WTC11 (cell line): ENCODE data around the gene EFCAB12. TPM values are rescaled to one million over a fixed set of nuclear protein-coding genes. Genes with fewer than 3 reads are reported as not detected.

Source experiments
- ATAC-seq: fragments of 200-7000 bp; cut with Tn5 transposase; 2 replicates; pipeline ENCODE4 v1.10.0; 2021; ENCODE audit warnings: mild to moderate bottlenecking, moderate library complexity
- CTCF ChIA-PET: fragments of 300-600 bp; sonication (Branson Sonifier 250); formaldehyde crosslinking; loops from one replicate; lab custom pipeline; 2021; ENCODE audit warnings: antibody characterized with exemption; lab: Charles Lee
- POLR2A ChIA-PET: fragments of 350-600 bp; sonication (Branson Sonifier 250); formaldehyde crosslinking; loops from one replicate; lab custom pipeline; 2021; ENCODE audit warnings: antibody characterized with exemption; lab: Charles Lee
- DNase-seq: peaks from one replicate; pipeline ENCODE4 v3.0.0; 2021; ENCODE audit warnings: low spot score
- H3K27ac Mint-ChIP-seq: 2 replicates; pipeline ENCODE4 v1.8.0; 2021; ENCODE audit warnings: mixed read lengths
- H3K27me3 Mint-ChIP-seq: 2 replicates; pipeline ENCODE4 v1.8.0; 2021; ENCODE audit warnings: low read depth, mild to moderate bottlenecking, moderate library complexity, mixed read lengths
- H3K36me3 Mint-ChIP-seq: 2 replicates; pipeline ENCODE4 v1.8.0; 2021; ENCODE audit warnings: mixed read lengths
- H3K4me1 Mint-ChIP-seq: 2 replicates; pipeline ENCODE4 v1.8.0; 2022; ENCODE audit warnings: mixed read lengths
- H3K4me3 Mint-ChIP-seq: 2 replicates; pipeline ENCODE4 v1.8.0; 2021; ENCODE audit warnings: mild to moderate bottlenecking, moderate library complexity, mixed read lengths
- H3K9me3 Mint-ChIP-seq: 2 replicates; pipeline ENCODE4 v1.8.0; 2021; ENCODE audit warnings: mixed read lengths
- ATF1 ChIP-seq: sonication (generic); formaldehyde crosslinking; IDR thresholded peaks from 2 replicates; pipeline ENCODE4 v1.8.1; 2023; ENCODE audit warnings: mild to moderate bottlenecking, moderate library complexity, missing genetic modification reagents
- ATF6 ChIP-seq: sonication (generic); formaldehyde crosslinking; IDR thresholded peaks from 2 replicates; pipeline ENCODE4 v1.8.1; 2023; ENCODE audit warnings: mild to moderate bottlenecking, missing genetic modification reagents
- CTCF ChIP-seq: fragments of 200-600 bp; IDR thresholded peaks from 2 replicates; pipeline ENCODE4 v1.8.0; 2022; ENCODE audit warnings: antibody characterized with exemption
- E2F4 ChIP-seq: sonication (generic); formaldehyde crosslinking; IDR thresholded peaks from 2 replicates; pipeline ENCODE4 v1.8.1; 2022; ENCODE audit warnings: low read depth, mild to moderate bottlenecking, moderate library complexity, missing genetic modification reagents, borderline replicate concordance
- E2F5 ChIP-seq: sonication (generic); formaldehyde crosslinking; IDR thresholded peaks from 2 replicates; pipeline ENCODE4 v1.8.1; 2022; ENCODE audit warnings: mild to moderate bottlenecking, moderate library complexity, missing genetic modification reagents
- ERG ChIP-seq: fragments of 250-450 bp; sonication (Bioruptor Pico); IDR thresholded peaks from 2 replicates; pipeline ENCODE4 v1.8.0; 2021; ENCODE audit warnings: mild to moderate bottlenecking
- FOXK1 ChIP-seq: sonication (generic); formaldehyde crosslinking; IDR thresholded peaks from 2 replicates; pipeline ENCODE4 v1.8.0; 2022; ENCODE audit warnings: mild to moderate bottlenecking, moderate library complexity, missing genetic modification reagents
- FOXP1 ChIP-seq: sonication (generic); formaldehyde crosslinking; IDR thresholded peaks from 2 replicates; pipeline ENCODE4 v1.8.0; 2022; ENCODE audit warnings: missing genetic modification reagents, mild to moderate bottlenecking, moderate library complexity, borderline replicate concordance
- GRHL2 ChIP-seq: fragments of 250-450 bp; sonication (Bioruptor Pico); IDR thresholded peaks from 2 replicates; pipeline ENCODE4 v1.8.0; 2022; ENCODE audit warnings: mild to moderate bottlenecking, moderate library complexity; ENCODE audit not compliant: insufficient replicate concordance, severe bottlenecking
- KAT7 ChIP-seq: sonication (generic); formaldehyde crosslinking; IDR thresholded peaks from 2 replicates; pipeline ENCODE4 v1.8.1; 2023; ENCODE audit warnings: missing genetic modification reagents, mild to moderate bottlenecking, borderline replicate concordance
- MXD4 ChIP-seq: fragments of 250-450 bp; sonication (Bioruptor Pico); IDR thresholded peaks from 2 replicates; pipeline ENCODE4 v1.8.0; 2021; ENCODE audit warnings: mild to moderate bottlenecking, moderate library complexity, borderline replicate concordance
- MYBL2 ChIP-seq: sonication (generic); formaldehyde crosslinking; IDR thresholded peaks from 2 replicates; pipeline ENCODE4 v1.8.1; 2023; ENCODE audit warnings: mild to moderate bottlenecking, moderate library complexity, missing genetic modification reagents
- NR2C2 ChIP-seq: sonication (generic); formaldehyde crosslinking; IDR thresholded peaks from 2 replicates; pipeline ENCODE4 v1.8.0; 2022; ENCODE audit warnings: mild to moderate bottlenecking, missing genetic modification reagents
- OVOL2 ChIP-seq: fragments of 250-450 bp; sonication (Bioruptor Pico); IDR thresholded peaks from 2 replicates; pipeline ENCODE4 v1.9.0; 2021; ENCODE audit warnings: mild to moderate bottlenecking, borderline replicate concordance
- RELA ChIP-seq: sonication (generic); formaldehyde crosslinking; IDR thresholded peaks from 2 replicates; pipeline ENCODE4 v1.8.1; 2022; ENCODE audit warnings: missing genetic modification reagents, mild to moderate bottlenecking, borderline replicate concordance
- SOX15 ChIP-seq: fragments of 250-450 bp; sonication (Bioruptor Pico); IDR thresholded peaks from 2 replicates; pipeline ENCODE4 v1.9.0; 2021; ENCODE audit warnings: mild to moderate bottlenecking
- ZBTB43 ChIP-seq: sonication (generic); formaldehyde crosslinking; IDR thresholded peaks from 2 replicates; pipeline ENCODE4 v1.8.1; 2023; ENCODE audit warnings: mild to moderate bottlenecking, missing genetic modification reagents
- ZNF138 ChIP-seq: sonication (generic); formaldehyde crosslinking; conservative IDR thresholded peaks from 2 replicates; pipeline ENCODE4 v1.8.1; 2022; ENCODE audit warnings: mild to moderate bottlenecking, moderate library complexity, missing genetic modification reagents
- ZNF219 ChIP-seq: sonication (generic); formaldehyde crosslinking; IDR thresholded peaks from 2 replicates; pipeline ENCODE4 v1.8.0; 2023; ENCODE audit warnings: missing genetic modification reagents, mild to moderate bottlenecking, borderline replicate concordance
- ZNF317 ChIP-seq: sonication (generic); formaldehyde crosslinking; IDR thresholded peaks from 2 replicates; pipeline ENCODE4 v1.8.1; 2023; ENCODE audit warnings: low read depth, mild to moderate bottlenecking, moderate library complexity, missing genetic modification reagents, borderline replicate concordance
- ZNF423 ChIP-seq: fragments of 250-450 bp; sonication (Bioruptor Pico); IDR thresholded peaks from 2 replicates; pipeline ENCODE4 v2.1.2; 2022; ENCODE audit warnings: mild to moderate bottlenecking, moderate library complexity
- ZNF512 ChIP-seq: sonication (generic); formaldehyde crosslinking; IDR thresholded peaks from 2 replicates; pipeline ENCODE4 v1.8.1; 2022; ENCODE audit warnings: missing genetic modification reagents, borderline replicate concordance
- ZNF532 ChIP-seq: fragments of 250-450 bp; sonication (Bioruptor Pico); IDR thresholded peaks from 2 replicates; pipeline ENCODE4 v1.9.0; 2021; ENCODE audit warnings: mild to moderate bottlenecking, borderline replicate concordance
- total RNA-seq: library from RNA; stranded (reverse); gene quantifications from 3 replicates; pipeline ENCODE4 v1.2.3, GENCODE V29; 2021

Gene EFCAB12
- total RNA-seq, 1 experiment from 2014 or later = 0.20 TPM

GRCh38 chr3:129460572-129460971, 32.1 kb upstream of the EFCAB12 start (continued):
- no peak for TF ChIP-seq ZNF512 (CRISPR knock-in tag)
- no peak for TF ChIP-seq ZNF532 (CRISPR knock-in tag)
- no peak for TF ChIP-seq GRHL2 (CRISPR knock-in tag)
- no peak for TF ChIP-seq SOX15
- TF ChIP-seq NR2C2 (CRISPR knock-in tag) = no peak
- TF ChIP-seq RELA (CRISPR knock-in tag) = no peak
- TF ChIP-seq ZNF138 = no peak
- TF ChIP-seq ZBTB43 (CRISPR knock-in tag) = no peak
- no peak for TF ChIP-seq ZNF423 (CRISPR knock-in tag)
- no peak for TF ChIP-seq MYBL2 (CRISPR knock-in tag)

GRCh38 chr3:129460155-129460554, 31.7 kb upstream of the EFCAB12 start:
- no peak for DNase-seq
- no peak for ATAC-seq
- Mint-ChIP-seq H3K9me3 (no peaks in the 10 kb centered on the region), H3K36me3 (peaks cover 3% of the 10 kb centered on the region), H3K4me3 (no peak overlapping the region), H3K27ac (no peak overlapping the region), H3K4me1 (no peaks in the 10 kb centered on the region), H3K27me3 (no peaks in the 10 kb centered on the region)
- CTCF ChIA-PET = no interaction called here
- POLR2A ChIA-PET = no interaction called here
- TF ChIP-seq FOXP1 (CRISPR knock-in tag) (no peak), ERG (CRISPR knock-in tag) (no peak), ZNF219 (CRISPR knock-in tag) (no peak), ZNF317 (CRISPR knock-in tag) (no peak), E2F4 (no peak), CTCF (no peak), NR2C2 (CRISPR knock-in tag) (no peak), ATF6 (CRISPR knock-in tag) (no peak), KAT7 (CRISPR knock-in tag) (no peak), ATF1 (CRISPR knock-in tag) (no peak), FOXK1 (CRISPR knock-in tag) (no peak), MXD4 (no peak), OVOL2 (no peak), E2F5 (CRISPR knock-in tag) (no peak)
